Glomerular visceral epithelial cell (primary cell): Measurements from ENCODE around the gene KIF25.

ENCODE experiments used
- DNase-seq: peaks from one replicate; pipeline ENCODE4 v3.0.0-alpha.2; 2016; ENCODE audit errors: extremely low spot score

The KIF25 gene

GRCh38 chr6:168016176-168016620 is 18.7 kb downstream of the KIF25 start:
- no peak for DNase-seq

- DNase-seq, result no peak
Observed at GRCh38 chr6:168016721-168017525, 19.5 kb downstream of the KIF25 start.

GRCh38 chr6:168017629-168018028 is 20.2 kb downstream of the KIF25 start:
- no peak for DNase-seq

GRCh38 chr6:168018664-168019063 is 21.2 kb downstream of the KIF25 start:
- DNase-seq, result no peak

GRCh38 chr6:168020242-168020641 is 22.8 kb downstream of the KIF25 start:
- no peak for DNase-seq

- no peak for DNase-seq
Observed at GRCh38 chr6:168021581-168021980, 24.1 kb downstream of the KIF25 start.

GRCh38 chr6:168022488-168023321 is 25.2 kb downstream of the KIF25 start:
- no peak for DNase-seq

- no peak for DNase-seq
Observed at GRCh38 chr6:168024951-168025510, 27.6 kb downstream of the KIF25 start.

- DNase-seq, result no peak
Observed at GRCh38 chr6:168025831-168026710, 28.6 kb downstream of the KIF25 start.

- no peak for DNase-seq
Observed at GRCh38 chr6:168026925-168027324, 29.5 kb downstream of the KIF25 start.

GRCh38 chr6:168027521-168027920 is 30.1 kb downstream of the KIF25 start:
- no peak for DNase-seq

- DNase-seq, result no peak
Observed at GRCh38 chr6:168028181-168028580, 30.7 kb downstream of the KIF25 start.

- DNase-seq, result no peak
Observed at GRCh38 chr6:168029459-168030217, 32.2 kb downstream of the KIF25 start.

- DNase-seq, result no peak
Observed at GRCh38 chr6:168030218-168030746, 32.8 kb downstream of the KIF25 start.

- DNase-seq, result no peak
Observed at GRCh38 chr6:168030908-168031307, 33.4 kb downstream of the KIF25 start.

- DNase-seq, result no peak
Observed at GRCh38 chr6:168031411-168031971, 34.0 kb downstream of the KIF25 start.

GRCh38 chr6:168032005-168032760 is 34.7 kb downstream of the KIF25 start:
- DNase-seq, result peak; percentile 88

GRCh38 chr6:168033791-168034190 is 36.3 kb downstream of the KIF25 start:
- DNase-seq, result no peak

GRCh38 chr6:168034537-168034936 is 37.1 kb downstream of the KIF25 start:
- DNase-seq, result no peak
